ENCODE measurements around the gene ADRB1. TPM values are rescaled to one million over a fixed set of nuclear protein-coding genes. Genes with fewer than 3 reads are reported as not detected.

Gene ADRB1
- total RNA-seq, 3 donors from 2014 or later (not counting 1 experiment from before 2014, with no cell fraction given) = 0.12 to 2.9 (median 2.1) TPM

GRCh38 chr10:114003161-114003941 lies 40.3 kb upstream of the ADRB1 start:
- no peaks in the 10 kb centered on the region for H3K9me3 Mint-ChIP-seq
- Histone ChIP-seq H3K9me3 (ENCODE audit: control insufficient read depth, insufficient read depth, low read length) (no peaks in the 10 kb centered on the region), H3K27ac (ENCODE audit: low read length) (no peak overlapping the region), H3K4me1 (ENCODE audit: control insufficient read depth, insufficient read depth, low read length) (no peaks in the 10 kb centered on the region), H3K36me3 (ENCODE audit: control insufficient read depth, insufficient read depth, low read length) (no peaks in the 10 kb centered on the region), H3K4me3 (ENCODE audit: low read length) (no peak overlapping the region), H3K27me3 (ENCODE audit: control insufficient read depth, insufficient read depth, low read length) (no peaks in the 10 kb centered on the region)
- TF ChIP-seq CTCF (IDR thresholded peaks at IDR 0.05) = no peak
- peaks cover 9 to 16% of the 10 kb centered on the region in 2 donors for H3K4me1 Mint-ChIP-seq
- no peak overlapping the region for H3K4me3 Mint-ChIP-seq
- no peak for ATAC-seq
- no peak overlapping the region for H3K27ac Mint-ChIP-seq
- WGBS (ENCODE audit: insufficient coverage) = 94% methylated on average over 7 of the region's 9 CpGs
- intact Hi-C loops (cut with micrococcal nuclease) = no loop called here
- no peak for DNase-seq
- H3K27me3 Mint-ChIP-seq (ENCODE audit: low read depth in 2 of 2) = peaks cover 13 to 24% of the 10 kb centered on the region in 2 donors
- H3K36me3 Mint-ChIP-seq = no peaks in the 10 kb centered on the region

GRCh38 chr10:114009281-114009996 lies 34.2 kb upstream of the ADRB1 start:
- no peak for TF ChIP-seq CTCF (IDR thresholded peaks at IDR 0.05)
- H3K9me3 Mint-ChIP-seq = no peaks in the 10 kb centered on the region
- H3K4me1 Mint-ChIP-seq = no peaks in the 10 kb centered on the region
- H3K27me3 Mint-ChIP-seq (ENCODE audit: low read depth in 2 of 2) = peaks cover 9 to 12% of the 10 kb centered on the region in 2 donors
- intact Hi-C loops (cut with micrococcal nuclease) = no loop called here
- Histone ChIP-seq H3K36me3 (ENCODE audit: control insufficient read depth, insufficient read depth, low read length) (no peaks in the 10 kb centered on the region), H3K4me3 (ENCODE audit: low read length) (no peak overlapping the region), H3K4me1 (ENCODE audit: control insufficient read depth, insufficient read depth, low read length) (no peaks in the 10 kb centered on the region), H3K27ac (ENCODE audit: low read length) (no peak overlapping the region), H3K9me3 (ENCODE audit: control insufficient read depth, insufficient read depth, low read length) (no peaks in the 10 kb centered on the region), H3K27me3 (ENCODE audit: control insufficient read depth, insufficient read depth, low read length) (no peaks in the 10 kb centered on the region)
- DNase-seq = no peak
- no peak overlapping the region for H3K27ac Mint-ChIP-seq
- no peak for ATAC-seq
- no peaks in the 10 kb centered on the region for H3K36me3 Mint-ChIP-seq
- 91% methylated on average over 5 of the region's 5 CpGs for WGBS (ENCODE audit: insufficient coverage)
- no peak overlapping the region for H3K4me3 Mint-ChIP-seq

- no peak for TF ChIP-seq CTCF (IDR thresholded peaks at IDR 0.05)
Observed at GRCh38 chr10:114010316-114010715, 33.4 kb upstream of the ADRB1 start.

More at GRCh38 chr10:114010316-114010715, 33.4 kb upstream of the ADRB1 start:
- Mint-ChIP-seq H3K27ac (no peak overlapping the region), H3K9me3 (no peaks in the 10 kb centered on the region), H3K27me3 (ENCODE audit: low read depth in 2 of 2) (peaks cover 0 to 12% of the 10 kb centered on the region in 2 donors), H3K4me1 (no peaks in the 10 kb centered on the region), H3K36me3 (peaks cover 2% of the 10 kb centered on the region), H3K4me3 (no peak overlapping the region)
- no peak for DNase-seq
- intact Hi-C loops (cut with micrococcal nuclease) = no loop called here
- Histone ChIP-seq H3K4me3 (ENCODE audit: low read length) (no peak overlapping the region), H3K9me3 (ENCODE audit: control insufficient read depth, insufficient read depth, low read length) (no peaks in the 10 kb centered on the region), H3K36me3 (ENCODE audit: control insufficient read depth, insufficient read depth, low read length) (no peaks in the 10 kb centered on the region), H3K4me1 (ENCODE audit: control insufficient read depth, insufficient read depth, low read length) (no peaks in the 10 kb centered on the region), H3K27ac (ENCODE audit: low read length) (no peak overlapping the region), H3K27me3 (ENCODE audit: control insufficient read depth, insufficient read depth, low read length) (no peaks in the 10 kb centered on the region)
- whole genome bisulfite sequencing (ENCODE audit: insufficient coverage) = 70% methylated on average over 1 of the region's 2 CpGs
- ATAC-seq = no peak
